ENCODE measurements around the gene IMMP2L.

IMMP2L gene

GRCh38 chr7:110854166-110854565, 708.1 kb downstream of the IMMP2L start:
- TF ChIP-seq POLR2AphosphoS5 (IDR thresholded peaks at IDR 0.05; ENCODE audit: low read depth, low read length) (no peak), TAF1 (IDR thresholded peaks at IDR 0.05; ENCODE audit: borderline replicate concordance, insufficient read depth, low read length) (no peak), SIN3A (IDR thresholded peaks at IDR 0.05; ENCODE audit: borderline replicate concordance, insufficient read depth, low read length) (no peak), FOXP2 (optimal IDR thresholded peaks at IDR 0.05; ENCODE audit: borderline replicate concordance, extremely low read depth, extremely low read length, insufficient read depth) (no peak)

- TF ChIP-seq POLR2AphosphoS5 (IDR thresholded peaks at IDR 0.05; ENCODE audit: low read depth, low read length) (no peak), FOXP2 (optimal IDR thresholded peaks at IDR 0.05; ENCODE audit: borderline replicate concordance, extremely low read depth, extremely low read length, insufficient read depth) (no peak)
Observed at GRCh38 chr7:110853263-110853662, 709.0 kb downstream of the IMMP2L start.

- TF ChIP-seq POLR2AphosphoS5 (IDR thresholded peaks at IDR 0.05; ENCODE audit: low read depth, low read length) (no peak), FOXP2 (optimal IDR thresholded peaks at IDR 0.05; ENCODE audit: borderline replicate concordance, extremely low read depth, extremely low read length, insufficient read depth) (no peak), SIN3A (IDR thresholded peaks at IDR 0.05; ENCODE audit: borderline replicate concordance, insufficient read depth, low read length) (no peak), REST (IDR thresholded peaks at IDR 0.05; ENCODE audit: insufficient read depth in 1 of 2, low read depth in 2 of 2, low read length in 2 of 2) (no peak), TAF1 (IDR thresholded peaks at IDR 0.05; ENCODE audit: borderline replicate concordance, insufficient read depth, low read length) (no peak)
Observed at GRCh38 chr7:110852156-110852940, 709.9 kb downstream of the IMMP2L start.

- TF ChIP-seq POLR2AphosphoS5 (IDR thresholded peaks at IDR 0.05; ENCODE audit: low read depth, low read length) (no peak), REST (IDR thresholded peaks at IDR 0.05; ENCODE audit: insufficient read depth in 1 of 2, low read depth in 2 of 2, low read length in 2 of 2) (no peak), TAF1 (IDR thresholded peaks at IDR 0.05; ENCODE audit: borderline replicate concordance, insufficient read depth, low read length) (no peak), SIN3A (IDR thresholded peaks at IDR 0.05; ENCODE audit: borderline replicate concordance, insufficient read depth, low read length) (no peak), FOXP2 (optimal IDR thresholded peaks at IDR 0.05; ENCODE audit: borderline replicate concordance, extremely low read depth, extremely low read length, insufficient read depth) (no peak)
Observed at GRCh38 chr7:110850224-110850623, 712.1 kb downstream of the IMMP2L start.

- TF ChIP-seq FOXP2 (optimal IDR thresholded peaks at IDR 0.05; ENCODE audit: borderline replicate concordance, extremely low read depth, extremely low read length, insufficient read depth) (no peak), REST (IDR thresholded peaks at IDR 0.05; ENCODE audit: insufficient read depth in 1 of 2, low read depth in 2 of 2, low read length in 2 of 2) (no peak), POLR2AphosphoS5 (IDR thresholded peaks at IDR 0.05; ENCODE audit: low read depth, low read length) (no peak), TAF1 (IDR thresholded peaks at IDR 0.05; ENCODE audit: borderline replicate concordance, insufficient read depth, low read length) (no peak), SIN3A (IDR thresholded peaks at IDR 0.05; ENCODE audit: borderline replicate concordance, insufficient read depth, low read length) (no peak)
Observed at GRCh38 chr7:110842796-110843195, 719.5 kb downstream of the IMMP2L start.

GRCh38 chr7:110841840-110842545, 720.3 kb downstream of the IMMP2L start:
- TF ChIP-seq TAF1 (IDR thresholded peaks at IDR 0.05; ENCODE audit: borderline replicate concordance, insufficient read depth, low read length) = no peak
- no peak for TF ChIP-seq FOXP2 (optimal IDR thresholded peaks at IDR 0.05; ENCODE audit: borderline replicate concordance, extremely low read depth, extremely low read length, insufficient read depth)
- no peak for TF ChIP-seq REST (IDR thresholded peaks at IDR 0.05; ENCODE audit: insufficient read depth in 1 of 2, low read depth in 2 of 2, low read length in 2 of 2)
- TF ChIP-seq POLR2AphosphoS5 (IDR thresholded peaks at IDR 0.05; ENCODE audit: low read depth, low read length) = no peak
- no peak for TF ChIP-seq SIN3A (IDR thresholded peaks at IDR 0.05; ENCODE audit: borderline replicate concordance, insufficient read depth, low read length)
